GM23338 (cell line): ENCODE results near the gene PGAP1. TPM values are rescaled to one million over a fixed set of nuclear protein-coding genes. Genes with fewer than 3 reads are reported as not detected.

Source experiments
- ATAC-seq: fragments of 200-7000 bp; cut with Tn5 transposase; 3 replicates; pipeline ENCODE4 v1.9.1; 2020
- DNase-seq: peaks from one replicate; pipeline ENCODE4 v3.0.0-alpha.2; 2015; ENCODE audit warnings: low spot score
- H2AFZ ChIP-seq: fragments of 200-600 bp; sonication (generic); 2 replicates; pipeline ENCODE4 v1.8.0; 2016; ENCODE audit warnings: antibody characterized with exemption, mild to moderate bottlenecking, moderate library complexity
- H3F3A ChIP-seq: fragments of 200-600 bp; sonication (generic); replicated peaks from 2 replicates; pipeline ENCODE4 v1.8.0; 2017; ENCODE audit warnings: antibody characterized with exemption, mixed run types, low read depth
- H3K27ac ChIP-seq: fragments of 200-600 bp; sonication (generic); 2 replicates; pipeline ENCODE4 v1.6.1; 2016; ENCODE audit warnings: low read depth
- H3K27me3 ChIP-seq: fragments of 200-600 bp; sonication (generic); 2 replicates; pipeline ENCODE4 v1.8.0; 2016; ENCODE audit warnings: mild to moderate bottlenecking, mixed run types, moderate library complexity; ENCODE audit not compliant: insufficient read depth
- H3K36me3 ChIP-seq: fragments of 200-600 bp; sonication (generic); 2 replicates; pipeline ENCODE4 v1.8.0; 2016; ENCODE audit warnings: mild to moderate bottlenecking; ENCODE audit not compliant: insufficient read depth
- H3K4me1 ChIP-seq: fragments of 200-600 bp; sonication (generic); 2 replicates; pipeline ENCODE4 v1.8.0; 2016; ENCODE audit warnings: mild to moderate bottlenecking, moderate library complexity; ENCODE audit not compliant: insufficient read depth
- H3K4me2 ChIP-seq: fragments of 200-600 bp; sonication (generic); 2 replicates; pipeline ENCODE4 v1.7.1; 2017; ENCODE audit warnings: mixed run types
- H3K4me3 ChIP-seq: fragments of 200-600 bp; sonication (generic); 2 replicates; pipeline ENCODE4 v1.6.1; 2016; ENCODE audit warnings: mixed run types
- H3K79me2 ChIP-seq: fragments of 200-600 bp; sonication (generic); replicated peaks from 2 replicates; pipeline ENCODE4 v1.8.0; 2017; ENCODE audit warnings: mild to moderate bottlenecking; ENCODE audit not compliant: insufficient read depth
- H3K9me2 ChIP-seq: fragments of 200-600 bp; sonication (generic); 2 replicates; pipeline ENCODE4 v1.8.0; 2017; ENCODE audit not compliant: insufficient read depth
- H4K20me1 ChIP-seq: fragments of 200-600 bp; sonication (generic); replicated peaks from 2 replicates; pipeline ENCODE4 v1.8.0; 2017; ENCODE audit warnings: mild to moderate bottlenecking; ENCODE audit not compliant: insufficient read depth
- H3K27ac Mint-ChIP-seq: 2 replicates; pipeline ENCODE4 v1.8.0; 2020; ENCODE audit warnings: inconsistent platforms, mild to moderate bottlenecking, moderate library complexity, mixed read lengths
- H3K27me3 Mint-ChIP-seq: 3 replicates; pipeline ENCODE4 v1.8.0; 2022; ENCODE audit warnings: low read depth, mild to moderate bottlenecking, moderate library complexity, mixed read lengths, inconsistent platforms; ENCODE audit not compliant: insufficient read depth, poor library complexity
- H3K36me3 Mint-ChIP-seq: 3 replicates; pipeline ENCODE4 v1.8.0; 2021; ENCODE audit warnings: low read depth, mild to moderate bottlenecking, inconsistent platforms, moderate library complexity, mixed read lengths
- H3K4me1 Mint-ChIP-seq: 3 replicates; pipeline ENCODE4 v1.8.0; 2020; ENCODE audit warnings: mild to moderate bottlenecking, inconsistent platforms, mixed read lengths
- H3K4me3 Mint-ChIP-seq: 3 replicates; pipeline ENCODE4 v1.8.0; 2021; ENCODE audit warnings: moderate library complexity, mild to moderate bottlenecking, inconsistent platforms, mixed read lengths
- H3K9me3 Mint-ChIP-seq: 3 replicates; pipeline ENCODE4 v1.8.0; 2020; ENCODE audit warnings: moderate library complexity, mild to moderate bottlenecking, inconsistent platforms, mixed read lengths
- CREB1 ChIP-seq: fragments of 250-450 bp; sonication (Bioruptor Pico); IDR thresholded peaks from 2 replicates; pipeline ENCODE4 v1.5.0; 2020; ENCODE audit warnings: low read depth, mild to moderate bottlenecking, moderate library complexity
- CTCF ChIP-seq, 2 experiments: fragments of 200-600 bp in 1 of 2; sonication (generic) in 1 of 2; conservative IDR thresholded peaks; 2 replicates each; pipeline versions ENCODE4 v1.5.1 to v1.6.1; 2016 to 2017; ENCODE audit warnings: antibody characterized with exemption in 2 of 2, low read depth in 2 of 2, mild to moderate bottlenecking in 2 of 2, moderate library complexity in 1 of 2
- EZH2phosphoT487 ChIP-seq: fragments of 200-600 bp; sonication (generic); IDR thresholded peaks from one replicate; pipeline ENCODE4 v1.8.1; 2018; ENCODE audit warnings: antibody characterized with exemption; ENCODE audit not compliant: unreplicated experiment
- JUNB ChIP-seq: IDR thresholded peaks from one replicate; pipeline ENCODE4 v1.6.1; 2016; ENCODE audit warnings: antibody characterized with exemption; ENCODE audit not compliant: unreplicated experiment
- POLR2AphosphoS5 ChIP-seq: IDR thresholded peaks from 2 replicates; pipeline ENCODE4 v1.6.1; 2016; ENCODE audit warnings: antibody characterized with exemption, low read depth
- STAT1 ChIP-seq: IDR thresholded peaks from one replicate; pipeline ENCODE4 v1.6.1; 2016; ENCODE audit warnings: antibody characterized with exemption; ENCODE audit not compliant: unreplicated experiment
- ZNF462 ChIP-seq: fragments of 250-450 bp; sonication (Bioruptor Pico); IDR thresholded peaks from 2 replicates; pipeline ENCODE4 v1.5.0; 2020; ENCODE audit warnings: mild to moderate bottlenecking, moderate library complexity
- polyA plus RNA-seq: library from polyadenylated mRNA; unstranded; fragments of >200 nt; fragmentation: Nextera tagmentation; extraction: Ambion mirVana; gene quantifications from 2 replicates; pipeline ENCODE4 v1.2.1, GENCODE V29; 2016
- total RNA-seq: library from RNA; depleted of rRNA; stranded (reverse); fragments of >200 nt; shearing (Covaris generic); gene quantifications from 2 replicates; pipeline ENCODE4 v1.2.3, GENCODE V29; 2014

PGAP1 gene
- total and polyA plus RNA-seq, 2 experiments from 2014 or later = 9.8 to 26.5 TPM

GRCh38 chr2:196918927-196919326, 7.6 kb downstream of the PGAP1 start:
- TF ChIP-seq CREB1 (no peak), JUNB (no peak), EZH2phosphoT487 (no peak), POLR2AphosphoS5 (no peak), STAT1 (no peak), CTCF (conservative IDR thresholded peaks at IDR 0.05; ENCODE audit: low read depth in 2 of 2) (no peak), ZNF462 (no peak)
- ATAC-seq = no peak
- no peaks in the 10 kb centered on the region for H3F3A ChIP-seq
- Mint-ChIP-seq H3K36me3 (peaks cover 43% of the 10 kb centered on the region), H3K9me3 (no peaks in the 10 kb centered on the region), H3K27me3 (peaks cover 2% of the 10 kb centered on the region), H3K4me3 (no peak overlapping the region), H3K27ac (no peak overlapping the region), H3K4me1 (peaks cover 13% of the 10 kb centered on the region)
- H3K4me3 ChIP-seq = no peak overlapping the region
- no peak overlapping the region for H2AFZ ChIP-seq
- peaks cover 6% of the 10 kb centered on the region; the same call in 1 of the 2 replicates for H3K36me3 ChIP-seq
- H3K9me2 ChIP-seq = no peaks in the 10 kb centered on the region
- H4K20me1 ChIP-seq = peaks cover 3% of the 10 kb centered on the region; the same call in 1 of the 2 replicates
- peaks cover 57% of the 10 kb centered on the region for H3K79me2 ChIP-seq
- no peak for DNase-seq
- H3K27ac ChIP-seq = no peak overlapping the region
- H3K27me3 ChIP-seq = no peaks in the 10 kb centered on the region
- H3K4me1 ChIP-seq = peaks cover 17% of the 10 kb centered on the region; the same call in 1 of the 2 replicates
- H3K4me2 ChIP-seq = no peak overlapping the region
